ENCODE measurements around the gene ARVCF.
A peak's percentile ranks its signal among the peaks of the same experiment; 100 is the strongest.

Gene ARVCF

DNA sequence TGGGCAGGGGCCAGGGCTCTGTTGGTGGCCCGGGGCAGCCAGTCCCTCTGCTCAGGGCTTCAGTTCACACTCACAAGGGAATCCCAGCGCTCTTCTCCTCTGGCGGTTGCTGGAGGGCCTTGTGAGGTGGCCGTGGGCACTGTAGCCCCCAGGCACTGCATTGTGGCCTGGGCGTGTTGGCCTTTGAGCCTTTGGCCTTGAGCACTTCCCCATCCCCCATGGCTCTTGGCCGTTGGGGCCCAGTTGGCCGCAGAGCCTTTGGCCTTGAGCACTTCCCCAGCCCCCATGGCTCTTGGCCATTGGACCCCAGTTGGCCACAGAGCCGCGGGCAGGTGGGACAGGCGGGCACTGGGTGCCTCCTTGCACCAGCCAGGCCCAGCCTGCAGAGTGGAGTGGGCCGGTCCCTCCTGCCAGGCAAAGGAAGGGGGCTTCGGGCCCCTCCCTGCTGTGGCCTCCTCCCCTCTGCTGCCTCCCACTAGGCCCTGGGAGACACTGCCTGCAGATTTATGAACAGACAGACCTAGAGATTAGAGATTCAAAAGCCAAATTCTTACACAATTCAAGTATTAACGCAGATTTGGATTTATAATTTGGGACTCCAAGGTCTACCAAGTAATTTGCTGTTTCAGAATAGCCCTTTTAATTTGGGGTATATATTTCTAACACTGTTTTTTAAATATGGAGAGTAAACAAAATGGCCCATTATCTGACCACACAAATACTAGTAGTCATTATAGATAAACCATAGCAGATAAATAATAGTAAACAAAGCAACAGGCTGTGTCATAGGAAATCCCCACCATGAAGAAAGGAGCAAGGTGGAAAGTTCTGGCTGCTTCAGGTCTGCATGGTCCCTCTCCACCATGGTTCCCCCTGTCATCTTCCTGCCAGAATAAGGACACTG, 56.8 kb downstream of the ARVCF start:
- WGBS, 2 experiments (ENCODE audit: insufficient coverage in 2 of 2) = 24 to 32% methylated on average over 6 to 10 of the region's 13 CpGs
- no peaks in the 10 kb centered on the region for H3K36me3 ChIP-seq (ENCODE audit: control insufficient read depth, insufficient read depth, low read length)
- H3K4me1 ChIP-seq (ENCODE audit: control insufficient read depth, insufficient read depth, low read length, poor library complexity, severe bottlenecking) = peaks cover 14% of the 10 kb centered on the region
- H3K4me3 ChIP-seq (ENCODE audit: extremely low read depth, insufficient read depth, low read length, poor library complexity, severe bottlenecking) = no peak overlapping the region
- no peak overlapping the region for H3K27ac ChIP-seq (ENCODE audit: low read depth, low read length, severe bottlenecking)
- no peaks in the 10 kb centered on the region for H3K9me3 ChIP-seq (ENCODE audit: control insufficient read depth, low read length)

DNA sequence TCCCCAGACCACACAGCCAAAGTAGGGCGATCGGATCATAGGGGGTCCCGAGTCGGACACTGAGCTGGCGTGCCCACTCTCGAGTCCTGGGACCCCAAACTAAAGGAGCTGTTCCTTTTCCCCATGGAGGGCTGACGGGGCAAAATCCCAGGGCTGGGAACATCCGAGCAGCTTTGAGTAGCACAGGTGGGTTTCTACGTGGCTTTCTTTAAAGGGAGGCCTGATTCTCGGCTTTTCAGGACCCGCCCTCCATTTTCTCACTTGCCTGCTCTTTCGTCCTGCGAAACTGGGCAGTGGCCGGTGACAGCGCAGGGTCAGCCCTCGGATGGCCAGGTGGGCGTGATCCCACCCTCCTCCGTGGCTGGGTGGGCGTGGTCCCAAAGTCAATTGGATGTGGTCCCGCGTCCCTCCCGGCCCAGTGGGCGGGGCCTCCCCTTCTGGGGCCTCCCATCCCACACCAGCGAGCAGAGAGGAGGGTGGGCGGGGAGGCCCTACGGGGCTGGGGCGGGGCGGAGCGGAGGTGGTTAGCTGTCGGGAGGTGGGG, 57.5 kb downstream of the ARVCF start:
- WGBS, 2 experiments (ENCODE audit: insufficient coverage in 2 of 2) = 30 to 49% methylated on average over 11 to 18 of the region's 30 CpGs
- H3K4me3 ChIP-seq (ENCODE audit: extremely low read depth, insufficient read depth, low read length, poor library complexity, severe bottlenecking) = peak overlapping the region; percentile 23

DNA sequence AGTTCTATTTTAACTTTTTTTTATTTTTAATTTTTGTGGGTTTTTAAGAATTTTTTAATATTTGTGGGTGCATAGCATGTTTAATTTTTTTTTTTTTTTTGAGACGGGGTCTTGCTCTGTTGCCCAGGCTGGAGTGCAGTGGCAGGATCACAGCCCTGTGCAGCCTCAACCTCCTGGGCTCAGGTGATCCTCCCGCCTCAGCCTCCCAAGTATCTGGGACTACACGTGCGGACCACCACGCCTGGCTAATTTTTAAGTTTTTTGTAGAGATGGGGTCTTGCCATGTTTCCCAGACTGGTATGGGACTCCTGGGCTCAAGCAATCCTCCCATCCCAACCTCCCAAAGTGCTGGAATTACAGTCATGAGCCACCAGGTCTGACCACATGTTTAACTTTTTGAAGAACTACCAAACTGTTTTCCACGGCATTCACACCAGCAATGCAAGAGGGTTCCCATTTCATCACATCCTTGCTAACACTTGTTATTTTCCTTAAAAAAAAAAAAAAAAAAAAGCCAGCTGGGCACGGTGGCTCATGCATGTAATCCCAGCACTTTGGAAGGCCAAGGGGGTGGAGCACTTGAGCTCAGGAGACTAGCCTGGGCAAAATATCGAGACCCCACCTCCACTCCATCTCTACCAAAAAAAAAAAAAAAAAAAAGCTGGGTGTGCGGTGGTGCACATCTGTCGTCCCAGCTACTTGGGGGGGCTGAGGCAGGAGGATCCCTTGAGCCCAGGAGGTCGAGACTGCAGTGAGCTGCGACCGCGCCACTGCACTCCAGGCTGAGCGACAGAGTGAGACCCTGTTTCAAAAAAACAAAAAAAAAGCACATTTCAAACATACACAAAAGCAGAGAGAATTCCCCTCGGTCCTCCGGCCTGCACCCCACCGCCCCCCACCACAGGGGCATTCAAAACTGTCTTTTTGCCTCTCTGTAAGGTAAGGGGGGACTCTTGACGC, 58.3 kb downstream of the ARVCF start:
- no peaks in the 10 kb centered on the region for H3K36me3 ChIP-seq (ENCODE audit: control insufficient read depth, insufficient read depth, low read length)
- 82 to 92% methylated on average over 9 to 12 of the region's 19 CpGs for WGBS, 2 experiments (ENCODE audit: insufficient coverage in 2 of 2)
- H3K4me3 ChIP-seq (ENCODE audit: extremely low read depth, insufficient read depth, low read length, poor library complexity, severe bottlenecking) = peak overlapping the region; percentile 23
- no peaks in the 10 kb centered on the region for H3K9me3 ChIP-seq (ENCODE audit: control insufficient read depth, low read length)
- H3K4me1 ChIP-seq (ENCODE audit: control insufficient read depth, insufficient read depth, low read length, poor library complexity, severe bottlenecking) = peaks cover 14% of the 10 kb centered on the region
- no peak overlapping the region for H3K27ac ChIP-seq (ENCODE audit: low read depth, low read length, severe bottlenecking)

More for the DNA sequence above, 57.5 kb downstream of the ARVCF start:
- H3K27ac ChIP-seq (ENCODE audit: low read depth, low read length, severe bottlenecking) = peak overlapping the region; percentile 45
- H3K9me3 ChIP-seq (ENCODE audit: control insufficient read depth, low read length) = no peaks in the 10 kb centered on the region
- peaks cover 14% of the 10 kb centered on the region for H3K4me1 ChIP-seq (ENCODE audit: control insufficient read depth, insufficient read depth, low read length, poor library complexity, severe bottlenecking)
- no peaks in the 10 kb centered on the region for H3K36me3 ChIP-seq (ENCODE audit: control insufficient read depth, insufficient read depth, low read length)

- Histone ChIP-seq H3K36me3 (ENCODE audit: control insufficient read depth, insufficient read depth, low read length) (no peaks in the 10 kb centered on the region), H3K9me3 (ENCODE audit: control insufficient read depth, low read length) (no peaks in the 10 kb centered on the region), H3K4me3 (ENCODE audit: extremely low read depth, insufficient read depth, low read length, poor library complexity, severe bottlenecking) (no peak overlapping the region), H3K4me1 (ENCODE audit: control insufficient read depth, insufficient read depth, low read length, poor library complexity, severe bottlenecking) (peaks cover 7% of the 10 kb centered on the region), H3K27ac (ENCODE audit: low read depth, low read length, severe bottlenecking) (no peak overlapping the region)
- WGBS, 2 experiments (ENCODE audit: insufficient coverage in 2 of 2) = 92 to 95% methylated on average over 7 to 9 of the region's 9 CpGs
Measured at GRCh38 chr22:19957445-19957844, 59.2 kb downstream of the ARVCF start.

GRCh38 chr22:19955241-19956128, 61.1 kb downstream of the ARVCF start:
- Histone ChIP-seq H3K36me3 (ENCODE audit: control insufficient read depth, insufficient read depth, low read length) (peaks cover 3% of the 10 kb centered on the region), H3K4me3 (ENCODE audit: extremely low read depth, insufficient read depth, low read length, poor library complexity, severe bottlenecking) (no peak overlapping the region), H3K4me1 (ENCODE audit: control insufficient read depth, insufficient read depth, low read length, poor library complexity, severe bottlenecking) (peaks cover 11% of the 10 kb centered on the region), H3K27ac (ENCODE audit: low read depth, low read length, severe bottlenecking) (no peak overlapping the region), H3K9me3 (ENCODE audit: control insufficient read depth, low read length) (no peaks in the 10 kb centered on the region)
- 93 to 96% methylated on average over 16 to 17 of the region's 19 CpGs for WGBS, 2 experiments (ENCODE audit: insufficient coverage in 2 of 2)

DNA sequence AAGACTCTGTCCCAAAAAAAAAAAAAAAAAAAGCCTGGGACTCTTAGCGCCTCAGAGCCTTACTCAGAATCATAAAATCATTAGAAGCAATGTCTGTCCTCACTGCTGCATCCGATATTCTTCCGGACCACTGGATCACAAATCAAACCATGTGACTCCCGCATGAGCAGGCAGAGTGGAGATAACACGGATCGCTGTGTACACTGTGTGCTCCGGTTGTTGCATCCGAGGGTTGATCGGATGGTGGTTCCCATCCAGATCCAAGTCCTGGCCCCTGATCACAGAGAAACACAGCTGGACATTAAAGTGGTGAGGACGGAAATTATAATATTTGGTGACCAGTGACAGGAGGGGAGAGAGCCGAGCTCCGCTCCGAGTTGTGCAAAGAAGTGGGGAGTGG, 65.3 kb downstream of the ARVCF start:
- 95% methylated on average over 12 of the region's 13 CpGs for WGBS, 2 experiments (ENCODE audit: insufficient coverage in 2 of 2)
- no peak overlapping the region for H3K27ac ChIP-seq (ENCODE audit: low read depth, low read length, severe bottlenecking)
- peaks cover 15% of the 10 kb centered on the region for H3K4me1 ChIP-seq (ENCODE audit: control insufficient read depth, insufficient read depth, low read length, poor library complexity, severe bottlenecking)
- H3K36me3 ChIP-seq (ENCODE audit: control insufficient read depth, insufficient read depth, low read length) = peaks cover 6% of the 10 kb centered on the region
- no peaks in the 10 kb centered on the region for H3K9me3 ChIP-seq (ENCODE audit: control insufficient read depth, low read length)
- H3K4me3 ChIP-seq (ENCODE audit: extremely low read depth, insufficient read depth, low read length, poor library complexity, severe bottlenecking) = no peak overlapping the region

GRCh38 chr22:19948057-19948760, 68.4 kb downstream of the ARVCF start:
- WGBS, 2 experiments (ENCODE audit: insufficient coverage in 2 of 2) = 85 to 94% methylated on average over 7 to 9 of the region's 9 CpGs
- peaks cover 6% of the 10 kb centered on the region for H3K36me3 ChIP-seq (ENCODE audit: control insufficient read depth, insufficient read depth, low read length)
- H3K4me3 ChIP-seq (ENCODE audit: extremely low read depth, insufficient read depth, low read length, poor library complexity, severe bottlenecking) = no peak overlapping the region
- no peak overlapping the region for H3K27ac ChIP-seq (ENCODE audit: low read depth, low read length, severe bottlenecking)
- no peaks in the 10 kb centered on the region for H3K9me3 ChIP-seq (ENCODE audit: control insufficient read depth, low read length)
- peaks cover 24% of the 10 kb centered on the region for H3K4me1 ChIP-seq (ENCODE audit: control insufficient read depth, insufficient read depth, low read length, poor library complexity, severe bottlenecking)

- Histone ChIP-seq H3K36me3 (ENCODE audit: control insufficient read depth, insufficient read depth, low read length) (no peaks in the 10 kb centered on the region), H3K4me1 (ENCODE audit: control insufficient read depth, insufficient read depth, low read length, poor library complexity, severe bottlenecking) (peaks cover 21% of the 10 kb centered on the region), H3K9me3 (ENCODE audit: control insufficient read depth, low read length) (no peaks in the 10 kb centered on the region), H3K4me3 (ENCODE audit: extremely low read depth, insufficient read depth, low read length, poor library complexity, severe bottlenecking) (peak overlapping the region; percentile 58), H3K27ac (ENCODE audit: low read depth, low read length, severe bottlenecking) (peak overlapping the region; percentile 97)
- 61 to 80% methylated on average over 3 to 7 of the region's 11 CpGs for WGBS, 2 experiments (ENCODE audit: insufficient coverage in 2 of 2)
Measured at GRCh38 chr22:19943082-19944026, 73.3 kb downstream of the ARVCF start.
